ENCODE measurements around the gene AK2.

Gene AK2

DNA sequence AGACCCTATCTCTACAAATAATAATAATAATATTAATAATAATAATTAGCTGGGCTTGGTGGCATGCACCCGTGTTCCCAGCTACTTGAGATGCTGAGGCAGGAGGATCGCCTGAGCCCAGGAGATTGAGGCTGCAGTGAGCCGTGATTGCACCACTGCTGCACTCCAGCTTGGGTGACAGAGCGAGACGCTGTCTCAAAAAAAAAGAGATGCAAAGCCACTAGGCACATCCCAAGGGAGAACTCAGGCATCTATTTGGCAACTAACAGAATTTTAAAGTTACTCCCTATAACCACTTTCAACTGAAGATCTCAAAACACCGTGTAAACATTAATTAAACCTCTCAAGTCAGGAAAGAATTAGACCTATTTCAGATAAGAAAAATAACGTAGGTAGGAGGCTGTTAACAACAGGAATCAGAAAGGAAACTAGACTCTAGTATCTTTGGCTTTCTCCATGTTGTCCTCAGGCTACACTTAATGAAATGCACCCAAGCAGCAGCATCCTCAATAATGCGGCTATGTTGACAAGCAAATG lies 75.8 kb downstream of the AK2 start:
- DNase-seq (ENCODE audit: low read depth, low spot score): no peak
- no peak overlapping the region for H3K4me3 ChIP-seq (ENCODE audit: low read length)

DNA sequence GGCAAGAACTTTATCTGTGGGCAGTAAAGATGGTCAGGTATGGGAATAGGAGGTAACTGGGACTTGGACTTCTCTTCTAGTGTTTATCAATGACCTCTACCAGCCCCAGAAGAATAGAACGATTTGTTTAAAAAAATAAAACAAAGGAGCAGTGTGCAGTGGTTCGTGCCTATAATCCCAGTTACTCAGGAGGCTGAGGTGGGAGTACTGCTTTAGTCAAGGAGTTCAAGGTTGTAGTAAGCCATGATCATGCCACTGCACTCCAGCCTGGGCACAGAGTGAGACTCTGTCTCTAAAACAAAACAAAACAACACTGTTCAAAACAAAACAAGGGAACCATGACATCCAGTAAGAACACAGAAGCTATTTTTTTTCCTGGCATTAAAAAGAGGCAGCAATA lies 76.3 kb downstream of the AK2 start:
- no peak for DNase-seq (ENCODE audit: low read depth, low spot score)
- no peak overlapping the region for H3K4me3 ChIP-seq (ENCODE audit: low read length)

DNA sequence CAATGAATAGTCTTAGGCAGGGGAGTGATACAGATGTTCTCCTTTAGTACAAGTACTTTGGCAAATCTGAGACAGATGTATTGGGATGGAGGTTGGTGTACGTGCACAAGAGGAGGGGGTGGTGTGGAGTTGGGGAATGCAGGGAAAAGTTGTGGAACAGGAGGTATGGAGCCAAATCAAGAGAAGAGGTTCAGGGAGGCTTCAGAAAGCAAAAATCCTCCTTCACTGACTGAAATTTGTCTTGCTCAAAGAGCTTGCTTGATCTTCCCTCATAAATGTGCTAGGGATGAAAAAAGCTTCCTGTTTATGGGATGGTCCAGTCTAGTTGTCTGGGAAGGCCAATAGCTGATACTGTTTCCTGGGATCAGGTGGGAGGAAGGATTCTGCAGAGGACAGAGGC lies 77.9 kb downstream of the AK2 start:
- no peak for DNase-seq (ENCODE audit: low read depth, low spot score)
- no peak overlapping the region for H3K4me3 ChIP-seq (ENCODE audit: low read length)

All from Jurkat, Clone E6-1 (cell line).